ENCODE results near the gene KIF3C.
"Not testable (repeated sequence)": the region's sequence is repeated elsewhere in the genome, so short reads cannot be mapped to it uniquely, and the experiment has no call there.

Gene KIF3C

DNA sequence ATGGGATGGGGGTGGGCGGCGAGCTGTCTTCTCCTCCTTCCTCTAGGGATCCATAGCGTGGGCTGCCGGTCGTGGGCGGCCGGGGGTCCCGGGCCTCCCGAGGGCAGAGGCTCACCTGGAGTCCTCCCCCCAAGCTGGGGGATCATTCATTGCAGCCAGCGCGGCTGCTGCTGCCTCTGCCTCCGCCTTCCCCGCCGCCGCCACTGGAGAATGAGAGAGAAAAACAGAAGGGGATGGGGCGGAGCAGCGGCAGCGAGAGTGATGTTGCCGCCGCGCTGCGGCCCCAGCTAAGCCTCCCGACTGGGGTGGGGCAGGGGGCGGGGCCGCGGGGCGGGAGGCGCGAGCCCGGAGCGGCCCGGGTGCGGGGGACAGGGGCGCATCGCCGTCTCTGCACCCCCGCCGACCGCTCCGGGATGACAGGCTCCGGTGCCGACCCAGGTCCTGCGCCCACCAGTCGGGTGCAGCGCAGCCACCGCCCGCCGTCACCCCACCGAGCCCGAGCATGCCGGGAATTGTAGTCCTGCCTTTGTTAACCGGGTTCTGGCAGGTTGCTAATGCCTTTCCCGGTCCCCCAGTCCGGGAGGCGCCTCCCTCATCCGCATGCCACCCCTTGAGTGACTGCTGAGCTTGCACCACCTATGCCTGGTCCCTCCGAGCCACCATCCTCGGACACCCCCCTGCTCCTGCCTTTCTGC, at the start of gene KIF3C:
Gene KIF3C, minus strand, starts transcription at position 225 of the 695 bp plus-strand sequence. CDS start 580 bp downstream, outside the sequence.
- DNase-seq (ENCODE audit: low spot score), result peak; percentile 78

DNA sequence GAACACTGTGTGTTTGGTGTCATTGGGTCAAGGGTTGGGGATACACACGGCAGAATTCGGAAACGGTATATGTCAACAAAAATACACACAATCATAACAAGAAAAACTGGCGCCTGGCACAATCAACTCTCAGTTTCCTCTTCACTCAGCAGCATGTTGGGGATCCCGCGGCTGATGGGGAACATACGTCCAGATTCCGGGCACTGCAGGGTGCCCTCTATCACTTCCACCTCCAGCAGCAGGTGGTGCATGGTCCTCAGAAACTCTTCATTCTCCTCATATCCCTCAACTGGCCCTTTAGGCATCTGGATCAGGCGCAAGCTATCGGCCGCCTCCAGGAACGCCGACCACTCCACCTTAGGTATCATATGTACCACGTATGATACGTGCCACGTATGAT, 45.8 kb upstream of the KIF3C start:
- not testable (repeated sequence) for DNase-seq (ENCODE audit: low spot score)

DNA sequence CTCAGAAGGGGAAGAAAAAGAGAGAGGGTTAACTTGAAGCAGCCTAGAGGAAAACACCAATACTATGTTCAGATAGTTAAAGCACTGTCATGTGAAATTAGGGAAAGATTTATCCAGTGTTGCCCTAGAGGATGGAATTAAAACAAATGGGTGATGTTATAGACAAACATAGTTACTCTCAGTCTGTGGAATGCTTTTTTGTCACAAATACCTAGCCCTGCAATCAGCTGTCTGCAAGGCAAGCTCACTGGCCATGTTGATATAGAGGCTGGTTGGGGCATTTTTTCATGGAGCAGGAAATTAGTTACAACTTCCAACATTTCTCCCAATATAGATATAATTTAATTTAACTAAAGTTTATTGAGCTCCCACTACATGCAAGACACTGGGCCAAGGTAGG, 43.2 kb upstream of the KIF3C start:
- DNase-seq (ENCODE audit: low spot score), result no peak

DNA sequence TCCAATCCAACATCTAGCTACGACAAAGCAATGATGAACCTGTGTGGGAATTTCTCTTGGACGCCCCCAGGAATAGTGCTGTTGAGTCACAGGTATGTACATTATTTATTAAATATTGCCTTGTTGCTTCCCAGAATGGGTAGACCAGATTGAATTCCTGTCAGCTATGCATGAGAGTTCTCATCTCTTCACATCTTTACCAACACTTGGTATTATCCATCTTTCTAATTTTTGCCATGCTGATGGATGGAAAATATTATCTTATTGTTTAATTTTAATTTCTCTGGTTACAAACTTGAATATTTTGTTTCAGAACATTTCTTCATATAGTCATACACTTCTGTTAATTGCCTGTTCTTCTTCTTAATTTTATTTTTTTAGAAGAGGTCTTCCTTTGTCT, 42.0 kb upstream of the KIF3C start:
- DNase-seq (ENCODE audit: low spot score), result no peak

DNA sequence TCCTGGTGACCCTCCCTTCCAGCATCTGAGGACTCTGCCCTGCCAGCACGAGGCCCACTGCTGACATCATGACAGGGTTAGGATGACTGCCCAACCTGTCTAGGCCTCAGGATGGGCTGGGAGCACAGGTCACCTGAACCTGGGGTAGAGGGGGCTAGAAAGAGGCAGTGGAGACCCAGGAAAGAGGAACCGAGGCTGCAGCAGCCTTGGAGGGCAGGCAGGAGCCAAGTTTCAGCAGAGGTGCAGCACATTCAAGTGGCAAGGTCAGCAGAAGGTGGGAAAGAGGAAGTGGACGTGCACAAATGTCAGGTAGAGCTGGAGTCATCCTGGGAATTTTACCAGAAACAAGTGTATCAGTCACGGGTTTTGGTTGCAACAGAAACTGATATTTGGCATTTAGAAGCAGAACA, 37.9 kb upstream of the KIF3C start:
- no peak for DNase-seq (ENCODE audit: low spot score)

DNA sequence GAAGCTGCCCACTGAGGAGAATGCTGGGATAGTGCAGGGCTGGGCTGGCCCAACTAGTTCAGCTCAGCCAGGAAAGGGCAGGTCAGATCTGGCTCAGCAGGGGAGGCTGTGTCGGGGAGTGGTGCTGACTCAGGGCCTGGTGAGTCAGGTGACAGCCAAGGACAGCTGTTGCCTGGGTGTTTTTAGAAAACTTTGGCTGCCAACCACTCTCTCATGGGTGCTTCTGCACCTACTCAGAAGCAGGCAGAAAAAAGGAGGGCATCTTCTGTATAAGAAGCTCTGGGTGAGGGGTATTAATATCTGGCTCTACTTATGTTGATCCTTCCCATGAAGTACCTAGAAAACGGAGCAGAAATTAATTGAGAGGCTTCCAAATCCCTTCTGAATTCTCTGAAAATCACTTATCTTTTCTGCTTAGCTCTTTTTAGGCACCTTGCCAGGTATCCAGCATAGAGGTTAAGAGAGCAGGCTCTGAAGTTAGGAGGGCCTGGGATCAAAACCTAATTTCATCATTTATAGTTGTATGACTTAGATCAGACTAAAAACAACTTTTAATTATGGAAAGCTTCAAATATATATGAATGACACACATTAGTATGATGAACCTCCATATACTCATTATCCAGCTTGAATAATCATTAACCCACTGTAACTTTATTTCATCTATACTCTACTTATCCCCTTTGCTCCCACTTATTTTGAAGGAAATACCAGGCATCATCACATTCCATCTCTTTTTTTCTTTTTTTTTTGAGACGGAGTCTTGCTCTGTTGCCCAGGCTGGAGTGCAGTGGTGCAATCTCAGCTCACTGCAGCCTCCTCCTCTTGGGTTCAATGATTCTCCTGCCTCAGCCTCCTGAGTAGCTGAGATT, 36.1 kb upstream of the KIF3C start:
- DNase-seq (ENCODE audit: low spot score), result peak; percentile 39

DNA sequence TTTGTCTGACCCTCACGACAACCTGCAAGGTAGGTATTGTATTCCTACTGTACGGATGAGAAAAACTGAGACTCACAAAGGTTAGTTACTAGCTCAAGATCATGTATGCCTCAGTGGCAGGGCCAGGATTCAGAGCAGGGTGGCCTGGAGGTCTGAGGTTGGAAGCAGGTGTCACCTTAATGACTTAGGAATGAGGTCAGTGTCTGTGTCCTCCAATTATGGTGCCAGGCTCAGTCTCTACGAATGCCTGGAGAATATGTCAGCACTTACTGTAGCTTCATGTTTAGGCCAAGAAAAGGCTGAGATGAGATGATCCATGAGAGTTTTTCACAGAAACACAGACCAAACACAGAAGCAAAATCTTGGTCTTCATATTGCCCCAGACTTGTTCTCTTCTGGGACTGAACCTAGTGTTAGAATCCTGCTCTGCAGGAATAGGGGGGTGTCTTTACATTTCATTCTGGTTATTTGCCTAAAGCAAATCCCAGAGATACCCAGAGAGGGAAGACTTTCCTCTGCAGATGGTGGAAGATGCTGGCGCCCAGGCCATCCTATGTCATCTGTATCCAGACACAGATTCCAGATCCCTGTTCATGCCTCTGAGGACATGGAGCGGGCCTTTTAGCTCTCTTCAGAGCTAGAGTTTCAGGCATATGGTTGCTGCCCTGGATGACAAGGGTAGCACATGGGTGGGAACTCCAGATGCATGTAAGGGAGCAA, 35.3 kb upstream of the KIF3C start:
- DNase-seq (ENCODE audit: low spot score), result no peak

DNA sequence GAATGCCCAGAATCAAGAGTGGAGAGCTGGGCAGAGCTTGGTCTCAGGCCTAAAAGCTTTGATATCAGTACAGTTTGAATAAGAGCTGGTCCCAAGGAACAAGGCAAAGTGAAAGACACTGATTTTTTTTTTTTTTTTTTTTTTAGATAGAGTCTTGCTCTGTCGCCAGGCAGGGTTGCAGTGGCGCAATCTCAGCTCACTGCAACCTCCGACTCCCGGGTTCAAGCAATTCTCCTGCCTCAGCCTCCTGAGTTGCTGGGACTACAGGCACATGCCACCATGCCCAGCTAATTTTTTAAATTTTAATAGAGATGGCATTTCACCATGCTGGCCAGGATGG, 34.4 kb upstream of the KIF3C start:
- not testable (repeated sequence) for DNase-seq (ENCODE audit: low spot score)

DNA sequence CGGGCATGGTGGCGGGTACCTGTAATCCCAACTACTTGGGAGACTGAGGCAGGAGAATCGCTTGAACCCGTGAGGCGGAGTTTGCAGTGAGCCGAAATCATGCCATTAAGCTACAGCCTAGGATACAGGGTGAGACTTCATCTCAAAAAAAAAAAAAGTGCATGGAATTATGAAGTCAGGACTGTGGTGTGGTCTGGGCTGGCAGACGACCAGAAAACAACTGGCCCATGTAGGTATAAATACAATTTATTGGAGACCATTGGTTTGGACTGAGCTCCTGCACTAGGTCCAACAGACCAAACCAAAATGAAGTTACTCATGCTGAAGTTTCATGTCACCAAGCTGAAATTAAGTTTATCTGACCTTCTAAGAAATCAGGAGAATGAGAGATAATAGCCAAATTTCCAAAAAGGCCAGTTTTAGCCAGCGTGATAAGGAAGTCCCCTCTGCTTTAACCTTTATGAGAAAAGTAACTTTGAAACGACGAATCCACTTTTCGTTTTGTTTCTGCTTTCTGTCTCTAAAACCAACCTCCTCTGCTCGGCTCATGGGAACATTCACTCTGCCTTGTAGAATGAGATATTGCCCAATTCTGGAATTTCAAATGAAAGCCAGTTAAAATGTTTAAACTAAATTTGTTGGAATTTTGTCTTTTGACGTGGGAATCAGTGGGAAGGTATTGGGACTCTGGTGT, 33.9 kb upstream of the KIF3C start:
- no peak for DNase-seq (ENCODE audit: low spot score)

DNA sequence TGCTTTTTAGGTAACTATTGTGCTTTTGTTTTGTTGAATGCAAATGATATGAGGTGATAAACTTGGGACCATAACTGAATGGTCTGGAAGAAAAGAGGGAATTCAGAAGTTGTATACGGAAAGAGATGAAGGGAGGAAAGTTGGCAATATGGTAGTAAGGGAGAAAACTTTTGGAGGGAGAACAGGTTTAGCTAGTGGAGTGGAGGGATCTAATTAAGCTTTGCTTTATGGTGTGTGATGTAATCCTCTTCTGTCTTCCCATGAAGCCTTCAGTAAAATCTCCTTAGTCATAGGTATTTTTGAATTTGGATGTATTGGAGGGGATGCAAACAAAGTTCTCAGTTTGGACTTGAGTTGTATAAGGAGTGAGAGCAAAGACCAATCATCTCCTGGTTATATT, 31.4 kb upstream of the KIF3C start:
- no peak for DNase-seq (ENCODE audit: low spot score)

DNA sequence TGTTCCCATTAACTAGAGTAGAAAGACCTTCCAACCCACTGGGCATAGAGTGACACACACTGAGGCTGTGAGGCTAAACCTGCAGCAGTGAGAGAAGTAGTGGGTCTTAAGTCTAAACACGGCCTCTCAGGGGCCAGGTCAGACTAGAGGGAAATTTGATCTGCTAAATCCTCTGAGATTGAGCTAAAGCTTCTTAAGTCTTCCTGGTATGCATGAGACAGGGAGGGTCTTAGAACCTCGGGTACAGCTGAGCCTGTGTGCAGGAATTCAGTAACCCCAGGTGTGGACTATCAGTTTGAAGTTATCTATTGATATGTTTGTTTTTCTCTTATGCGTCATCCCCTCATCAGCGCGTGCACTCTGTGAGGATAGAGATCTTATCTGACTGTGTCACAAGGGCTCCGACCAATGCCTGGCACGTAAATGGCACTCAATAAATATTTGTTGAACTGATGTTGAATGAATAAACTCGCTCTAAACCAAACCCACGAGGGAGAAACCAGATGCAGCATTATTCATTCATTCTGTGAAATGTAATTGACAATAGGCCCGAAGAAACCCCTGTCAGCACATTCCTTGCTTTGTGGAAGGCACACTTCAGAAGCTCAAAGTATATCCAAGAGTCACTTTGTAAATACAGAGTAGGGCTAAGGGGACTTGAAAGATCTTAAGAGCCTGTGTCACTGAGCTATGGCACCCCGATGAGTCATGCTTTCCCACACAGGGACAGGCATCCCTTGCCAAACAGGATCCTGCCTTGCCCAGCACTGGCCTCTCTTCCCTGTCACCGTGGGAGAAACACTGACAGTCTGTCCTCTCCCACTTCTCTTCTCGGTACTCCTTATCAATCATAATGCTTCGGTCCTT, 29.9 kb upstream of the KIF3C start:
- no peak for DNase-seq (ENCODE audit: low spot score)

DNA sequence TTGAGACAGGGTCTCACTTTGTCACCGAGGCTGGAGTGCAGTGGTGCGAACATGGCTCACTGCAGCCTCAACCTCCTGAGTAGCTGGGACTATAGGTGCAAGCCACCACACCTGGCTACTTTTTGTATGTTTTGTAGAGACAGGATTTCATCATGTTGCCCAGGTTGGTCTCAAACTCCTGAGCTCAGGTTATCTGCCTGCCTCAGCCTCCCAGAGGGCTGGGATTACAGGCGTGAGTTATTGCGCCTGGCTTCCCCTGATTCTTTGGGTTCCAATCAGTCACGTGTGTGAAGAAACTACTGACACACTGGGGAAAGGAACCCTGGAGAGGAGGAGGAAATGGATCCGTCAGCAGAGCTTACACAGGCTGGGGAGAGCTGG, 29.3 kb upstream of the KIF3C start:
- DNase-seq (ENCODE audit: low spot score), result no peak

DNA sequence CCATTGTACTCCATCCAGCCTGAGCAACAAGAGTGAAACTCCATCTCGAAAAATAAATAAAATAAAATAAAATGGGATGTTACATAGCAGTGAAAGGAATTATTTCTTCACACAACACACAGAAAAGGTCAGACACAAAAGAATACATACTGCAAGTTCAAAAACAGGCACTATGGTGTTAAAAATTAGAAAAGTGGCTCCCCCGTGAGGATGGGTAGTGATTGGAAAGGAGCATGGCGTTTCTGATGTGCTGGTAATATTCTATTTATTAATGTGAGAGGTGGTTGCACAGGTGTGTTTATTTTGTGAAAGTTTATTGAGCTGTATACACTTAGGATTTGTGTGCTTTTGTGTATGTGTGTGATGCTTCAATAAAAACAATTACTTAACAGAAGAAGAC, 28.6 kb upstream of the KIF3C start:
- no peak for DNase-seq (ENCODE audit: low spot score)

DNA sequence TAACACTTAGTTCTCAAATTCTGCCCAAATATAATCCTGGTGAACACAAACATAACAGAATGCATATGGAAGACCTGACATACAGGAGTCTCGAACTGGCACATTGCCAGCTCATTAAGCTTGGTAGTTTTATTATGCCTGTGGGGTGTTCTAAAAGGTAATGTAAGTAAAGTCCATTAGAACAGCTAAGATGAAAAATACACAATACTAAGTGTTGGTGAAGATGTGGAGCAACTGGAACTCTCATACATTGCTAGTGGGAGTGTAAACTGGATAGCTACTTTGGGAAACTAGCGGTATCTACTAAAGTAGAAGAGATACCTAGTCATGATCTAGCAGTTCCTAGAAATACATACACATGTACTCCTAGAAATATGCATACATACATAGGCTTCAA, 27.3 kb upstream of the KIF3C start:
- no peak for DNase-seq (ENCODE audit: low spot score)

DNA sequence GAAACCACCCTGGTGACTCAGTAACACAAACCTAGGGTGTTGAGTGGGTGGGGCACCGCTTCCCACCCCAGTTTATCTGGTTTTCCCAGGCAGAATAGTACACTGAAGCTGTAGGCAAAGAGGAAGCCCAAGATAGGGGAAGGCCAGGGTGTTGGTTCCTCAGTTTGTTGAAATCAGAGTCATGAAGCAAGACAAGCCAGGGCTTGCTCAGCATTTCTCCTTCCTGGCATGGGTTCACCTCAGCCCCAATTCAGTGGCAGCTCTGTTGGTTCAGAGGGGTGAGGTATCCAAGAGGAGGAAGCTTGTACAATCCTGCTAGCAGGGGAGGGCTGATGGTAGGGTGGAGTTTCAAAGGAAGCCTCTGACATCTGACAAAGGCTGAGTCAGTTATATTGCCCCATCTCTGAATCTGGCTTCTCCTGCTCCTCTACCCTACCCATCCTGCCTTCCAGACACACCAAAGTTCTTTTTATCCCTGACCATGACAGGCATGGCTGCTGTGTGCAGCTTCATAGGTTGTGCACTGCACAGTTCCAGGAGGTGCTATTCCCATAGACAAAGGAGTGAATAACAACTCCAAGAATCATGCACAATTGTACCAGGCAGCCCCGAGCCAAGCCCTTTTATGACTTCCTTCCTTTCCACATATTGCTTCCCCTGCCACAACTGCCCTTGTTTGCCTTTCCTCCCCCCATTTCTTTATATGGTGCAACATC, 26.7 kb upstream of the KIF3C start:
- DNase-seq (ENCODE audit: low spot score), result no peak

DNA sequence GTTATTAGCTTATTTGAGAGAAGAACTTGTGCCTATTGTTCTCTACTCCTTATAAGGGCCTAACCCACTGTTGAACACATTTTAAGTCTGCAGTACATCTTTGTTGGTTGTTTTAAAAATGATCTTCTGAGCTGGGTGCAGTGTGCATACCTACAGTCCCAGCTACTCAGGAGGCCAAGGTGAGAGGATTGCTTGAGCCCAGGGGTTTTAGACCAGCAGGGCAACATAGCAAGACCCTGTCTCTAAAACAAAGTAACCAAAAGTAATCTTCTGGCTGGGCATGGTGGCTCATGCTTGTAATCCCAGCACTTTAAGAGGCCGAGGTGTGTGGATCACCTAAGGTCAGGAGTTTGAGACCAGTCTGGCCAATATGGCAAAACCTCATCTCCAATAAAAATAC, 25.8 kb upstream of the KIF3C start:
- DNase-seq (ENCODE audit: low spot score), result no peak

DNA sequence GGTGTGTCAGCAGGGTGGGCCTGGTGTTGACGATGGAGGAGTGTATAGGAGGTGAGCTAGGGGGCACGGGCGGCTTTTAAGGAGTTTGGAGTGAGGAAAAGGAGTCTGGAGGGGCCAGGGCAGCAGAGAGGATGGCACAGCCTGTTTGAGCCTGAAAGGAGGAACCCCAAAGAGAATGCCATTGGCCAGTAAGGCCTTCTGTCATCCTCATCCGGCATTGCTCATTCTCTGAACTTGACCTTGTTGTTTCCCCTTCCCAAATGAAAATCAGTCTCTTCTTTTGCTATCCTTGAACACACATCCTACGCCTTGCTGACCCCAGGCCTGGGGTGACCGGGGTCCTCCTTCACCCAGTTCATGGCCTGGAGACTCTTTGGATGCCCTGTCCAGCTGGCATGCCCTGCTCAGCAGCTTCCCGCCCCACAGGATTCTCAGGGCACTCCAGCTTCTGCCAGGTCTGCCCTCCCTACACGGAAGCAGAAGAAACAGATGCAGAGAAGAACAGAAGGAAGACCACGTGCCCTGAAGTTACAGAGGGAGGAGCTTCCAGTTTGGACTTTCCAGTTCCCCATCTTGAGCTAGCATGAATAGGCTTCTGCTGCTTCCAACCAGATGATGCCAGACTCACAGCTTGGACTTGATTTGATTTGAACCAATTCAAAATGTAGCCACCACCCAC, 20.5 kb upstream of the KIF3C start:
- no peak for DNase-seq (ENCODE audit: low spot score)

DNA sequence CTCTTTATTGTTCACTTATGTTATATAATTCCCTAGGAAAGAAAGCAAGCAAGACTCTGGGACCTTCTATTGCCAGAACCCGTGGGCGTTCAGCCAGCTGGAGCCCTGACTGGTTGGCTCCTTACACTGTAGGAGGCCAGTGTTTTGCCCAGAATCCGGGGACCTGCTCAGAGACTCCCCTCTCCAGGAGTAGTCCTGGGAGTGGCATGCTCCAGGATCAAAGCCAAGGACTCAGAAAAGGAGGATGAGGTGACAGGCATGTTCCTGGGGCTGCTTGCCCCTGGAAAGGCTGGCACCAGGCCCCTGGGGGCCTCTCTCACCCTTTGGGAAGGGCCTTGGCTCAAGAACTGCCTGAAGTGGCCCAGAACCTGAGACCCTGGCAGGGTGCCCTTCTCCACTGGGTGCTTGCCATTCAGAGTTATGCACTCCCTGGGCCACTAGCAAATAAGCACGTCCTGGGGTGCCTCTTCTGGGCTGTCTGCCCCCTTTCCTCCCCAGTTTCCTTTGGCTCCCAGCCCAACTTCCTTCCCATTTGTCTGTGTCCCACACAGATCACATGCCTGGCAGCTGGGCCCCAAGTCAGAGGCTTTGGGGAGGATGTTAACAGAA, 19.6 kb upstream of the KIF3C start:
- DNase-seq (ENCODE audit: low spot score), result no peak

DNA sequence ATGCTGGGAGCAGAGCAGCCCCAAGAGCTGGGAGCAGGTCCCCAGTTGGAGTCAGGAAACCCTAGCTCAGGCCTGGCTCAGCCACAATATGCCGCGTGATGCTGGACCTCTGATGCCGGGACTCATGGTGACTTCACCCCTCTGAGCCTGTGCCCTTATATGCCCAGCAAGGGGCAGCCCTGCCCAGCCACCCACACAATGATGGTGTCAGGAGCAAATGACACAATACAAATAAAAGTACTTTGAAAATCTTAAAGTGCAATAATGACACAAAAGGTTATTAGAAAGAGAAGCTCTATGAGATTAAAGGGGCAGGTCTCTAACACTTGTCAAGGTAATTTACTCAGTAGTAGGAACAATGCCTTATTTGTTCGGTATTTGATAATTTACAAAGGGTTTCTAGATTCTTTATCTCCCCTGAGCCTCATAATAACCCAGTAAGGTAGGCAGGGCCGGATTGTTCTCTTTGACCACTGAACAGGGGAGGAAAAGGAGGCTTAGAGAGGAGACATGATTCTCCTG, 18.3 kb upstream of the KIF3C start:
- no peak for DNase-seq (ENCODE audit: low spot score)

All from NAMALWA (cell line).